ENCODE measurements around the gene CD48. TPM values are rescaled to one million over a fixed set of nuclear protein-coding genes. Genes with fewer than 3 reads are reported as not detected.
"Not testable (repeated sequence)": the region's sequence is repeated elsewhere in the genome, so short reads cannot be mapped to it uniquely, and the experiment has no call there.

CD48 gene
- total RNA-seq, 1 donor: not detected

GRCh38 chr1:160708801-160709200 lies 2.8 kb downstream of the CD48 start:
- no peak for TF ChIP-seq CTCF (IDR thresholded peaks at IDR 0.05; ENCODE audit: insufficient read depth, low read depth, low read length)
- H3K4me3 ChIP-seq (ENCODE audit: low read depth, low read length): no peak overlapping the region
- DNase-seq (ENCODE audit: low read depth): no peak

GRCh38 chr1:160708118-160708517 lies 3.5 kb downstream of the CD48 start:
- TF ChIP-seq CTCF (IDR thresholded peaks at IDR 0.05; ENCODE audit: insufficient read depth, low read depth, low read length): no peak
- no peak for DNase-seq (ENCODE audit: low read depth)
- no peak overlapping the region for H3K4me3 ChIP-seq (ENCODE audit: low read depth, low read length)

GRCh38 chr1:160707236-160708064 lies 4.2 kb downstream of the CD48 start:
- no peak for DNase-seq (ENCODE audit: low read depth)
- no peak overlapping the region for H3K4me3 ChIP-seq (ENCODE audit: low read depth, low read length)
- TF ChIP-seq CTCF (IDR thresholded peaks at IDR 0.05; ENCODE audit: insufficient read depth, low read depth, low read length): no peak

- TF ChIP-seq CTCF (IDR thresholded peaks at IDR 0.05; ENCODE audit: insufficient read depth, low read depth, low read length): no peak
- no peak for DNase-seq (ENCODE audit: low read depth)
- H3K4me3 ChIP-seq (ENCODE audit: low read depth, low read length): no peak overlapping the region
Observed at GRCh38 chr1:160706526-160707235, 4.9 kb downstream of the CD48 start.

- no peak overlapping the region for H3K4me3 ChIP-seq (ENCODE audit: low read depth, low read length)
- no peak for TF ChIP-seq CTCF (IDR thresholded peaks at IDR 0.05; ENCODE audit: insufficient read depth, low read depth, low read length)
- no peak for DNase-seq (ENCODE audit: low read depth)
Observed at GRCh38 chr1:160705742-160706141, 5.9 kb downstream of the CD48 start.

GRCh38 chr1:160705212-160705621 lies 6.4 kb downstream of the CD48 start:
- H3K4me3 ChIP-seq (ENCODE audit: low read depth, low read length); DNase-seq (ENCODE audit: low read depth): not testable (repeated sequence)

GRCh38 chr1:160704250-160704649 lies 7.4 kb downstream of the CD48 start:
- no peak overlapping the region for H3K4me3 ChIP-seq (ENCODE audit: low read depth, low read length)
- TF ChIP-seq CTCF (IDR thresholded peaks at IDR 0.05; ENCODE audit: insufficient read depth, low read depth, low read length): no peak
- no peak for DNase-seq (ENCODE audit: low read depth)
